DMS153 treated with DMSO at 0.1 percent for 48 hours (cell line): Measurements from ENCODE around the gene SCAMP2.

Experiments
- DNase-seq: peaks from one replicate; lab custom pipeline; 2025; ENCODE audit not compliant: unreplicated experiment; lab: John Stamatoyannopoulos, UW

Gene SCAMP2

GRCh38 chr15:74799255-74799855 lies 73.8 kb downstream of the SCAMP2 start:
- DNase-seq = no peak

- no peak for DNase-seq
These were observed 74.5 kb downstream of the SCAMP2 start for GRCh38 chr15:74798388-74799254.

DNA sequence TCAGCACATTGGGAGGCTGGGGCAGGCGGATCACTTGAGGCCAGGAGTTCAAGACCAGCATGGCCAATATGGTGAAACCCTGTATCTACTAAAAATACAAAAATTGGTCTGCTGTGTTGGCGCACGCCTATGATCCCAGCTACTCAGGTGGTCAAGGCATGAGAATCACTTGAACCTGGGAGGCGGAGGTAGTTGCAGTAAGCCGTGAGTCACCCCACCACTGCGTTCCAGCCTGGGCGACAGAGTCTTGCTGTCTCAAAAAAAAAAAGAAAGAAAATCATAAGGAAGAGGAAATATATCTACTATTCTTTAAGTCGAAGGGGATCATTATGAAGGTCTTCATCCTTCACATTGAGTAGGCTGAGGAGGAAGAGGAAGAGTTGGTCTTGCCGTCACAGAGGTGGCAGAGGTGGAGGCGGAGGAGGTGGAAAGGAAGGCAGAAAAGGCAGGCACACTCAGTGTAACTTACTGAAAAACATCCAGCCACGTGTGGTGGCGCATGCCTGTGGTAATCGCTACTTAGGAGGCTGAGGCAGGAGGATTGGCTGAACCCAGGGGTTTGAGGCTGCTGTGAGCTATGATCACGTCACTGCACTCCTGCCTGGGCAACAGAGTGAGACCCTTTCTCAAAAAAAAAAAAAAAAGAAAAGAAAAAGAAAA lies 77.1 kb downstream of the SCAMP2 start:
- DNase-seq = no peak

DNA sequence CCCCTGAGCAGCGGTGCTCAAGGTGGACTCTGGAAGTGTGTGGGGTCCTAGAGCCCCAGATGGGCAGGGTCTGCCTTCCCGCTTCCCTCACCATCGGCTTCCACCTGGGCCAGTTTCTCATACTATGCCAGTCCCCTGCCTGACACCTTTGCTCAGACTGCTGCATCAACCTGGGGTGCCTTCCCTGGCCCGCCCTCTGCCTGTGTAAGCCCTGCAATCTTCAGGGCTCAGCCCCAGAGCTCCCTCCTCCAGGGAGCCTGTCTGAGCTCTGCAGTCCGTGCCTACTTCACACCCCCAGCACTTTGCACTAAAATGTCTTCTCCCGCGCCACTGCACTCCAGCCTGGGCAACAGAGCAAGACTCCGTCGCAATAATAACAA lies 78.2 kb downstream of the SCAMP2 start:
- no peak for DNase-seq

DNA sequence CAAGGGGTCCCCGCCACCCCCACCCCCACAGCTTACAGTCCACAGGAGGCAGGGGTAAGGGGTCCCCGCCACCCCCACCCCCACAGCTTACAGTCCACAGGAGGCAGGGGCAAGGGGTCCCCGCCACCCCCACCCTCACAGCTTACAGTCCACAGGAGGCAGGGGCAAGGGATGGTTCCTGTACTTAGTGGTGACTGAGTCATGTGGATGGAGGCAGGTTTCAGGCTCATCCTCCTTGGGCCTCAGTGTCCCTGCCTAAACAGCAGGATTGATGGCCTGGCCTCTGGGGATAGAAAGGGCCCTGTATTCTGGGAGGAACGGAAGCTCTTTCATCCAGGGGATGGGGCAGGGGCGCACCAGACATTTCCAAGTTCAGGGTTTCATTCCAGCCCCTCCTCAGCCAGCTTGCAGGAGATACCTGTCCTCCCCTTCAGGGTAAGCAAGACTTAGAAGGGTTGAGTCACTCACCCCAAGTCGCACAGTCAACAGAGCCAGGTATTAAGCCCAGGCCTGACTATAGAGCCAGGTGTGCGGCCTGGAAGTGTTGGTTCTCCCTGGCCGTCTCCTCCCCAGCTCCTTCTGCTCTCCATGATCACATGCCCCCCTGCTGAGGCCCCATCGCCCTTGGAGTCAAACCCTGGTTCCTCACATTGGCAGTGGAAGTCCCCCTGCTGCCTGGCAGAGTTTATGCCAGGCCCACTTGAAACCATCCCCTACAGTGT lies 78.8 kb downstream of the SCAMP2 start:
- no peak for DNase-seq
